MCF 10A (cell line): ENCODE measurements around the gene GOLGA6C. TPM values are rescaled to one million over a fixed set of nuclear protein-coding genes. Genes with fewer than 3 reads are reported as not detected.
"Not testable (repeated sequence)": the region's sequence is repeated elsewhere in the genome, so short reads cannot be mapped to it uniquely, and the experiment has no call there.

ENCODE experiments used
- BruUV-seq: library from RNA; stranded (reverse); fragments of 400-500 nt; replicated peaks from 2 replicates; lab custom pipeline; 2021; lab: Mats Ljungman, UMichigan
- CTCF ChIA-PET: fragments of 300-600 bp; sonication (Branson Sonifier 250); formaldehyde crosslinking; extraction: SDS; loops from one replicate; lab custom pipeline; 2021; ENCODE audit warnings: antibody characterized with exemption, inconsistent platforms; lab: Yijun Ruan, JAX
- POLR2A ChIA-PET: fragments of 300-600, 350-650 bp; sonication (Branson Sonifier 250); formaldehyde crosslinking; extraction: SDS; loops from one replicate; lab custom pipeline; 2020; ENCODE audit warnings: antibody characterized with exemption, inconsistent platforms; lab: Yijun Ruan, JAX
- DNase-seq: peaks from one replicate; pipeline ENCODE4 v3.0.0-alpha.2; 2018; ENCODE audit not compliant: unreplicated experiment
- H3K27ac Mint-ChIP-seq: one replicate; pipeline ENCODE4 v1.8.0; 2022; ENCODE audit warnings: mild to moderate bottlenecking, low read depth, mixed read lengths; ENCODE audit not compliant: unreplicated experiment
- H3K27me3 Mint-ChIP-seq: one replicate; pipeline ENCODE4 v1.8.0; 2022; ENCODE audit warnings: mixed read lengths; ENCODE audit not compliant: insufficient read depth, unreplicated experiment
- H3K36me3 Mint-ChIP-seq: one replicate; pipeline ENCODE4 v1.8.0; 2022; ENCODE audit warnings: mild to moderate bottlenecking, moderate library complexity, mixed read lengths; ENCODE audit not compliant: insufficient read depth, unreplicated experiment
- H3K4me1 Mint-ChIP-seq: one replicate; pipeline ENCODE4 v1.8.0; 2022; ENCODE audit warnings: mixed read lengths; ENCODE audit not compliant: insufficient read depth, unreplicated experiment
- H3K4me3 Mint-ChIP-seq: one replicate; pipeline ENCODE4 v1.8.0; 2022; ENCODE audit warnings: mild to moderate bottlenecking, moderate library complexity, mixed read lengths; ENCODE audit not compliant: unreplicated experiment
- H3K9me3 Mint-ChIP-seq: one replicate; pipeline ENCODE4 v1.8.0; 2022; ENCODE audit warnings: mixed read lengths; ENCODE audit not compliant: unreplicated experiment
- intact Hi-C: fragments of 100-400 bp; cut with micrococcal nuclease; formaldehyde crosslinking; loops from 2 replicates; pipeline ENCODE4 v1.14.1; 2022
- total RNA-seq: library from RNA; stranded (reverse); gene quantifications from 2 replicates; pipeline ENCODE4 v1.2.3, GENCODE V29; 2022
- TF ChIP-seq, protein P1 (sequence below): fragments of 200-600 bp; IDR thresholded peaks from one replicate; pipeline ENCODE4 v1.8.0; 2022; ENCODE audit warnings: antibody characterized with exemption, mild to moderate bottlenecking; ENCODE audit not compliant: unreplicated experiment

The GOLGA6C gene
- total RNA-seq, 1 experiment from 2014 or later = not detected

GRCh38 chr15:75307778-75308390, 49.8 kb downstream of the GOLGA6C start:
- BruUV-seq = no TSS peak
- POLR2A ChIA-PET = no interaction called here
- Mint-ChIP-seq H3K4me3 (no peak overlapping the region), H3K9me3 (peaks cover 10% of the 10 kb centered on the region), H3K27ac (no peak overlapping the region), H3K36me3 (no peaks in the 10 kb centered on the region), H3K4me1 (peaks cover 15% of the 10 kb centered on the region), H3K27me3 (peaks cover 43% of the 10 kb centered on the region)
- CTCF ChIA-PET = interaction anchor here (0.7 to 0.8 kb wide), 3 partner anchors 520 to 539 kb away, joined by 3 to 5 read pairs (median 3); no protein-coding TSS in a partner anchor
- DNase-seq = peak; percentile 61
- TF ChIP-seq, protein P1, sequence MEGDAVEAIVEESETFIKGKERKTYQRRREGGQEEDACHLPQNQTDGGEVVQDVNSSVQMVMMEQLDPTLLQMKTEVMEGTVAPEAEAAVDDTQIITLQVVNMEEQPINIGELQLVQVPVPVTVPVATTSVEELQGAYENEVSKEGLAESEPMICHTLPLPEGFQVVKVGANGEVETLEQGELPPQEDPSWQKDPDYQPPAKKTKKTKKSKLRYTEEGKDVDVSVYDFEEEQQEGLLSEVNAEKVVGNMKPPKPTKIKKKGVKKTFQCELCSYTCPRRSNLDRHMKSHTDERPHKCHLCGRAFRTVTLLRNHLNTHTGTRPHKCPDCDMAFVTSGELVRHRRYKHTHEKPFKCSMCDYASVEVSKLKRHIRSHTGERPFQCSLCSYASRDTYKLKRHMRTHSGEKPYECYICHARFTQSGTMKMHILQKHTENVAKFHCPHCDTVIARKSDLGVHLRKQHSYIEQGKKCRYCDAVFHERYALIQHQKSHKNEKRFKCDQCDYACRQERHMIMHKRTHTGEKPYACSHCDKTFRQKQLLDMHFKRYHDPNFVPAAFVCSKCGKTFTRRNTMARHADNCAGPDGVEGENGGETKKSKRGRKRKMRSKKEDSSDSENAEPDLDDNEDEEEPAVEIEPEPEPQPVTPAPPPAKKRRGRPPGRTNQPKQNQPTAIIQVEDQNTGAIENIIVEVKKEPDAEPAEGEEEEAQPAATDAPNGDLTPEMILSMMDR = peak; percentile 57
- intact Hi-C loops = loop anchor here (10.0 kb wide), 2 partner anchors 103 to 283 kb away; partner anchors contain the start of genes C15orf39 and PPCDC

DNA sequence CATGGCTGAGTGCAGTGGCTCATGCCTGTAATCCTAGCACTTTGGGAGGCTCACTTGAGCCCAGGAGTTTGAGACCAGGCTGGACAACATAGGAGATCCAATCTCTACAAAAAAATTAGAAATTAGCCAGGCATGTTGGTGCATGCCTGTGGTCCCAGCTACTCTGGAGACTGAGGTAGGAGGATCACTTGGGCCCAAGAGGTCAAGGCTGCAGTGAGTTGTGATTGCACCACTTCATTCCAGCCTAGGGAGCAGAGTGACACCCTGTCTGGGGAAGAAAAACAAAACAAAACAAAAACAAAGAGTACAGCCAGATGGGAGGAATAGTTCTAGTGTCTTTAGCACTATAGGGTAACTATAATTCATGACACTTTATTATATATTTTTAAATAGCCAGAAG, 51.6 kb downstream of the GOLGA6C start:
- intact Hi-C loops = loop anchor here (10.0 kb wide), 2 partner anchors 105 to 285 kb away; partner anchors contain the start of genes C15orf39 and PPCDC
- BruUV-seq = no TSS peak
- ChIA-PET POLR2A (no interaction called here), CTCF (no interaction called here)
- no peak for DNase-seq
- Mint-ChIP-seq H3K27me3 (peaks cover 32% of the 10 kb centered on the region), H3K9me3 (peaks cover 10% of the 10 kb centered on the region), H3K4me1 (peaks cover 15% of the 10 kb centered on the region), H3K4me3 (no peak overlapping the region), H3K27ac (no peak overlapping the region), H3K36me3 (no peaks in the 10 kb centered on the region)
- TF ChIP-seq, protein P1 = no peak

GRCh38 chr15:75312548-75312947, 54.4 kb downstream of the GOLGA6C start:
- Mint-ChIP-seq H3K9me3 (peaks cover 10% of the 10 kb centered on the region), H3K4me1 (peaks cover 13% of the 10 kb centered on the region)
- H3K4me3 Mint-ChIP-seq, intact Hi-C loops, H3K36me3 Mint-ChIP-seq, POLR2A ChIA-PET, BruUV-seq, H3K27ac Mint-ChIP-seq, CTCF ChIA-PET, H3K27me3 Mint-ChIP-seq: not testable (repeated sequence)
- DNase-seq = peak; percentile 47

GRCh38 chr15:75313116-75313845, 55.1 kb downstream of the GOLGA6C start:
- Mint-ChIP-seq H3K36me3 (no peaks in the 10 kb centered on the region), H3K4me3 (no peak overlapping the region), H3K27ac (no peak overlapping the region), H3K27me3 (peaks cover 9% of the 10 kb centered on the region), H3K9me3 (peaks cover 10% of the 10 kb centered on the region), H3K4me1 (peaks cover 9% of the 10 kb centered on the region)
- TF ChIP-seq, protein P1 = no peak
- ChIA-PET POLR2A (no interaction called here), CTCF (no interaction called here)
- DNase-seq = no peak
- intact Hi-C loops = no loop called here
- no TSS peak for BruUV-seq
